Right lobe of liver (tissue), 6 donors: ENCODE results near the gene TMEM167B. TPM values are rescaled to one million over a fixed set of nuclear protein-coding genes. Genes with fewer than 3 reads are reported as not detected.
"Not testable (repeated sequence)": the region's sequence is repeated elsewhere in the genome, so short reads cannot be mapped to it uniquely, and the experiment has no call there.

Experiments
- ATAC-seq, 4 donors: fragments of 200-7000 bp; cut with Tn5 transposase; one replicate each; pipeline ENCODE4 v1.9.1; 2020; ENCODE audit warnings: mild to moderate bottlenecking in 4 of 4, moderate library complexity in 4 of 4
- DNase-seq, 3 donors: peaks; one replicate each; pipeline ENCODE4 v3.0.0-alpha.2; 2020
- H3K27ac ChIP-seq, 3 donors: fragments of 200-600 bp; one replicate each; pipeline ENCODE4 v1.8.0; 2022
- H3K27me3 ChIP-seq, 2 donors: fragments of 200-600 bp; one replicate each; pipeline ENCODE4 v1.8.0; 2022
- H3K36me3 ChIP-seq, 4 donors: fragments of 200-600 bp; sonication (generic) in 1 of 4; one replicate each; pipeline versions ENCODE4 v1.5.1 to v1.8.0; 2017 to 2022; ENCODE audit warnings: control low read depth in 1 of 4
- H3K4me1 ChIP-seq, 4 donors: fragments of 200-600 bp; sonication (generic) in 1 of 4; one replicate each; pipeline versions ENCODE4 v1.5.1 to v1.8.0; 2017 to 2022; ENCODE audit warnings: control low read depth in 1 of 4
- H3K4me3 ChIP-seq, 3 donors: fragments of 200-600 bp; one replicate each; pipeline ENCODE4 v1.8.0; 2022
- H3K9me3 ChIP-seq, 4 donors: fragments of 200-600 bp; sonication (generic) in 1 of 4; one replicate each; pipeline versions ENCODE4 v1.5.1 to v1.8.0; 2017 to 2022; ENCODE audit warnings: control low read depth in 1 of 4
- CTCF ChIP-seq, 4 donors: fragments of 200-600 bp in 3 of 4; fragments of 450-650 bp in 1 of 4; IDR thresholded peaks; one replicate each; pipeline versions ENCODE4 v1.5.1 to v1.8.0; 2016 to 2022; ENCODE audit warnings: antibody characterized with exemption in 4 of 4, mild to moderate bottlenecking in 2 of 4
- POLR2A ChIP-seq: fragments of 450-650 bp; IDR thresholded peaks from one replicate; pipeline ENCODE4 v1.6.1; 2017; ENCODE audit warnings: antibody characterized with exemption, mild to moderate bottlenecking
- WGBS: methylation state at CpG from one replicate; pipeline ENCODE4 v1.1.6; 2018; ENCODE audit warnings: low coverage, low lambda C conversion rate; ENCODE audit not compliant: insufficient coverage; ENCODE audit errors: missing lambda C conversion rate; 5-methylcytosine and 5-hydroxymethylcytosine counted together
- intact Hi-C, 2 donors: fragments of 100-400 bp; cut with DNase I; formaldehyde crosslinking; loops; one replicate each; pipeline versions ENCODE4 v1.11.2 to v1.14.1; 2022
- small RNA-seq, 2 experiments: library from RNA; depleted of rRNA; stranded (forward); fragments of <200 nt; gene quantifications; one replicate each; pipeline ENCODE3, GENCODE V24; 2016
- total RNA-seq, 6 experiments: library from RNA; depleted of rRNA in 2 of 6; stranded (reverse); fragments of >200 nt in 2 of 6; fragmentation: NEBNext Ultra II Directional in 3 of 6; extraction: Animal tissue kit (Norgen Biotek cat#: 25700) in 3 of 6; gene quantifications; one replicate each; pipeline versions ENCODE4 v1.1.0 to v1.2.4, GENCODE V29; 2016 to 2023
- donor health status: DM: no; HTN: yes; CAD: no.
- donor health status: DM: no; HTN: no; CAD: no.
- donor health status: DM: no; HTN: no; CAD: no.
- donor health status: DM: no; HTN: yes; CAD: no.
- donor health status: DM: no; HTN: yes; CAD: no.

TMEM167B gene
- total RNA-seq, 6 experiments from 2014 or later: 10.5 to 21.9 (median 15.1) TPM

- TF ChIP-seq POLR2A (no peak), CTCF (IDR thresholded peaks at IDR 0.05) (no peak)
- DNase-seq (no peak), ATAC-seq (no peak)
- WGBS: 94% methylated on average over 2 of the region's 3 CpGs
- H3K36me3 ChIP-seq: no peaks in the 10 kb centered on the region
- H3K27ac ChIP-seq: no peak overlapping the region
- H3K27me3 ChIP-seq: no peaks in the 10 kb centered on the region
- intact Hi-C loops: no loop called here
- peaks cover 0 to 25% (median 8%) of the 10 kb centered on the region in 4 donors for H3K4me1 ChIP-seq
- H3K9me3 ChIP-seq: no peaks in the 10 kb centered on the region
- H3K4me3 ChIP-seq: no peak overlapping the region
Measured at GRCh38 chr1:109137958-109138357, 47.4 kb downstream of the TMEM167B start.

GRCh38 chr1:109138358-109138757, 47.8 kb downstream of the TMEM167B start:
- intact Hi-C loops: no loop called here
- ATAC-seq (peak in 3 of 4 donors; percentile 36 to 48 (median 44)), DNase-seq (peak in 1 of 3 donors; percentile 69)
- 75% methylated on average over 3 of the region's 3 CpGs for WGBS
- Histone ChIP-seq H3K27me3 (no peaks in the 10 kb centered on the region), H3K36me3 (no peaks in the 10 kb centered on the region), H3K4me1 (peaks cover 0 to 25% (median 8%) of the 10 kb centered on the region in 4 donors), H3K9me3 (no peaks in the 10 kb centered on the region), H3K4me3 (no peak overlapping the region), H3K27ac (no peak overlapping the region)
- no peak for TF ChIP-seq POLR2A
- no peak for TF ChIP-seq CTCF (IDR thresholded peaks at IDR 0.05)

GRCh38 chr1:109140392-109140791, 49.8 kb downstream of the TMEM167B start:
- DNase-seq (no peak), ATAC-seq (no peak)
- Histone ChIP-seq H3K4me3 (no peak overlapping the region), H3K27ac (no peak overlapping the region), H3K36me3 (no peaks in the 10 kb centered on the region), H3K27me3 (no peaks in the 10 kb centered on the region), H3K9me3 (no peaks in the 10 kb centered on the region), H3K4me1 (peaks cover 0 to 5% (median 0%) of the 10 kb centered on the region in 4 donors)
- WGBS: 82% methylated on average over 3 of the region's 3 CpGs
- intact Hi-C loops: no loop called here
- TF ChIP-seq POLR2A (no peak), CTCF (IDR thresholded peaks at IDR 0.05) (no peak)

GRCh38 chr1:109142260-109142659, 51.7 kb downstream of the TMEM167B start:
- no peak overlapping the region for H3K27ac ChIP-seq
- intact Hi-C loops: no loop called here
- ATAC-seq: no peak

GRCh38 chr1:109142725-109143124, 52.2 kb downstream of the TMEM167B start:
- H3K4me1 ChIP-seq, H3K36me3 ChIP-seq, H3K27me3 ChIP-seq, ATAC-seq, DNase-seq, H3K27ac ChIP-seq, H3K9me3 ChIP-seq, H3K4me3 ChIP-seq, intact Hi-C loops: not testable (repeated sequence)
- 86% methylated on average over 5 of the region's 6 CpGs for WGBS

More at GRCh38 chr1:109142260-109142659, 51.7 kb downstream of the TMEM167B start:
- WGBS: 94% methylated on average over 5 of the region's 5 CpGs
- Histone ChIP-seq H3K4me3 (no peak overlapping the region), H3K9me3 (no peaks in the 10 kb centered on the region), H3K4me1 (peaks cover 0 to 5% (median 0%) of the 10 kb centered on the region in 4 donors), H3K36me3 (no peaks in the 10 kb centered on the region), H3K27me3 (no peaks in the 10 kb centered on the region)
- no peak for DNase-seq
- TF ChIP-seq POLR2A (no peak), CTCF (IDR thresholded peaks at IDR 0.05) (no peak)

Small RNA genes within 50 kb of the gene (small RNA-seq; reads per million reads assigned to genes)
- gene AL356488.2: 0 reads per million in 2 experiments

Other genes with a start within 250 kb of the TMEM167B start
- gene AKNAD1, start 233.7 kb upstream of the TMEM167B start, total RNA-seq: not detected
- gene GPSM2, start 213.8 kb upstream of the TMEM167B start, total RNA-seq: 1 to 10 TPM in 2 of 6 experiments, under 1 TPM in 4; 0.51 to 2.1 (median 0.89) TPM
- gene CLCC1, start 127.3 kb upstream of the TMEM167B start, total RNA-seq: 10 to 100 TPM; 14.1 to 22.1 (median 19.5) TPM
- gene WDR47, start 48.7 kb upstream of the TMEM167B start, total RNA-seq: 1 to 10 TPM; 2.4 to 4.2 (median 2.6) TPM
- 10 to 100 TPM; 19.2 to 41.1 (median 26.4) TPM for gene TAF13, start 14.8 kb upstream of the TMEM167B start, total RNA-seq
- 1 to 10 TPM in 1 of 6 experiments, under 1 TPM in 5; 0.16 to 1.2 (median 0.22) TPM for gene ELAPOR1, start 23.4 kb downstream of the TMEM167B start, total RNA-seq
- gene SARS1, start 123.2 kb downstream of the TMEM167B start, total RNA-seq: 100 to 1,000 TPM in 2 of 6 experiments, 10 to 100 TPM in 4; 73.5 to 123 (median 91.6) TPM
- 1 to 10 TPM; 1.3 to 3.3 (median 3.0) TPM for gene CELSR2, start 158.8 kb downstream of the TMEM167B start, total RNA-seq
- gene PSRC1, start 192.4 kb downstream of the TMEM167B start, total RNA-seq: 1 to 10 TPM in 5 of 6 experiments, under 1 TPM in 1; 0.70 to 3.4 (median 1.5) TPM
- not detected for gene MYBPHL, start 216.2 kb downstream of the TMEM167B start, total RNA-seq